Body of pancreas (tissue), 4 donors: ENCODE results near the gene EPS15.

ENCODE experiments used
- CTCF ChIP-seq, 7 experiments: fragments of 450-650 bp in 4 of 7; fragments of 200-600 bp in 3 of 7; sonication (generic) in 3 of 7; IDR thresholded peaks; one replicate each; pipeline ENCODE4 v1.5.1; 2016 to 2019; ENCODE audit warnings: antibody characterized with exemption in 7 of 7
- POLR2A ChIP-seq, 3 donors: fragments of 450-650 bp; IDR thresholded peaks; one replicate each; pipeline ENCODE4 v1.6.1; 2016; ENCODE audit warnings: antibody characterized with exemption in 3 of 3, mild to moderate bottlenecking in 2 of 3

GRCh38 chr1:51487628-51488027 lies 31.4 kb downstream of the EPS15 start:
- TF ChIP-seq CTCF (IDR thresholded peaks at IDR 0.05) (no peak), POLR2A (IDR thresholded peaks at IDR 0.05) (no peak)
